VCaP (cell line): ENCODE measurements around the gene TBCA.
A peak's percentile ranks its signal among the peaks of the same experiment; 100 is the strongest.

Experiments used
- H3K27ac ChIP-seq: fragments of 450-650 bp; 2 replicates; pipeline ENCODE4 v1.5.1; 2017
- CTCF ChIP-seq: fragments of 450-650 bp; conservative IDR thresholded peaks from 2 replicates; pipeline ENCODE4 v1.5.1; 2017; ENCODE audit warnings: mild to moderate bottlenecking, moderate library complexity

The TBCA gene

GRCh38 chr5:77778881-77779438 lies 2.8 kb upstream of the TBCA start:
- H3K27ac ChIP-seq, result no peak overlapping the region
- no peak for TF ChIP-seq CTCF

- no peak for TF ChIP-seq CTCF
- H3K27ac ChIP-seq, result no peak overlapping the region
Measured at GRCh38 chr5:77778398-77778797, 2.3 kb upstream of the TBCA start.

GRCh38 chr5:77777911-77778310 lies 1.8 kb upstream of the TBCA start:
- no peak overlapping the region for H3K27ac ChIP-seq
- TF ChIP-seq CTCF, result no peak

- no peak for TF ChIP-seq CTCF
- no peak overlapping the region for H3K27ac ChIP-seq
Measured at GRCh38 chr5:77777281-77777892, 1.2 kb upstream of the TBCA start.

- peak overlapping the region; percentile 87 for H3K27ac ChIP-seq
- no peak for TF ChIP-seq CTCF
Measured at GRCh38 chr5:77776554-77777206, 541 bp upstream of the TBCA start.

GRCh38 chr5:77774981-77775789 lies 954 bp downstream of the TBCA start:
- no peak for TF ChIP-seq CTCF
- H3K27ac ChIP-seq, result peak overlapping the region; percentile 87

GRCh38 chr5:77773734-77774280 lies 2.3 kb downstream of the TBCA start:
- no peak overlapping the region for H3K27ac ChIP-seq

More at GRCh38 chr5:77773734-77774280, 2.3 kb downstream of the TBCA start:
- no peak for TF ChIP-seq CTCF
